HEK293 (cell line): ENCODE data around the gene TH.
A peak's percentile ranks its signal among the peaks of the same experiment; 100 is the strongest.

Source experiments
- CTCF ChIA-PET: fragments of 350-600 bp; formaldehyde crosslinking; extraction: SDS; loops from one replicate; lab custom pipeline; 2021; ENCODE audit warnings: antibody characterized with exemption; lab: Yijun Ruan, JAX
- POLR2A ChIA-PET: fragments of 300-600 bp; formaldehyde crosslinking; extraction: SDS; loops from one replicate; lab custom pipeline; 2020; ENCODE audit warnings: antibody characterized with exemption, inconsistent platforms; lab: Yijun Ruan, JAX
- H3K27ac ChIP-seq: fragments of 200-500 bp; sonication (Bioruptor generic); 2 replicates; pipeline ENCODE4 v1.5.1; 2014; ENCODE audit warnings: low read depth, low read length, control low read depth, inconsistent platforms; ENCODE audit errors: extremely low read depth
- H3K36me3 ChIP-seq, 2 experiments: fragments of 200-500 bp in 1 of 2; sonication (Bioruptor generic) in 1 of 2; 1 replicate in 1 of 2; 2 replicates in 1 of 2; pipeline ENCODE4 v1.5.1; 2014 to 2017; ENCODE audit warnings: inconsistent platforms in 2 of 2, low read length in 2 of 2; ENCODE audit not compliant: control insufficient read depth in 2 of 2, insufficient read depth in 1 of 2
- H3K4me1 ChIP-seq: fragments of 200-500 bp; sonication (Bioruptor generic); 2 replicates; pipeline ENCODE4 v1.5.1; 2014; ENCODE audit warnings: mild to moderate bottlenecking, low read length, inconsistent platforms; ENCODE audit not compliant: control insufficient read depth, insufficient read depth
- H3K4me3 ChIP-seq: 2 replicates; pipeline ENCODE4 v1.5.1; 2011; ENCODE audit warnings: low read depth, mild to moderate bottlenecking, control low read depth, low read length, moderate library complexity
- H3K9me3 ChIP-seq: fragments of 200-500 bp; sonication (Bioruptor generic); 2 replicates; pipeline ENCODE4 v1.5.1; 2014; ENCODE audit warnings: low read depth, low read length, inconsistent platforms; ENCODE audit not compliant: control insufficient read depth, insufficient read depth
- KLF1 ChIP-seq: fragments of 450-650 bp; formaldehyde crosslinking; IDR thresholded peaks from 2 replicates; pipeline ENCODE4 v1.5.1; 2016; ENCODE audit warnings: missing biosample characterization, missing genetic modification characterization
- RBAK ChIP-seq: fragments of 450-650 bp; formaldehyde crosslinking; IDR thresholded peaks from 2 replicates; pipeline ENCODE4 v1.5.1; 2016; ENCODE audit warnings: missing biosample characterization, missing genetic modification characterization
- YY1 ChIP-seq: fragments of 450-650 bp; formaldehyde crosslinking; IDR thresholded peaks from 2 replicates; pipeline ENCODE4 v1.5.1; 2018; ENCODE audit warnings: missing biosample characterization, missing genetic modification characterization
- YY2 ChIP-seq: fragments of 450-650 bp; formaldehyde crosslinking; IDR thresholded peaks from 2 replicates; pipeline ENCODE4 v1.5.1; 2016; ENCODE audit warnings: missing biosample characterization, missing genetic modification characterization
- ZBTB11 ChIP-seq: fragments of 450-650 bp; formaldehyde crosslinking; conservative IDR thresholded peaks from 2 replicates; pipeline ENCODE4 v1.5.1; 2016; ENCODE audit warnings: low read depth, missing biosample characterization, missing genetic modification characterization
- ZBTB20 ChIP-seq: fragments of 450-650 bp; formaldehyde crosslinking; IDR thresholded peaks from 2 replicates; pipeline ENCODE4 v1.5.1; 2016; ENCODE audit warnings: missing biosample characterization, missing genetic modification characterization
- ZIC2 ChIP-seq: fragments of 450-650 bp; formaldehyde crosslinking; IDR thresholded peaks from 2 replicates; pipeline ENCODE4 v1.5.1; 2016; ENCODE audit warnings: missing biosample characterization, missing genetic modification characterization
- ZNF148 ChIP-seq: fragments of 450-650 bp; formaldehyde crosslinking; IDR thresholded peaks from 2 replicates; pipeline ENCODE4 v1.5.0; 2017; ENCODE audit warnings: missing biosample characterization, missing genetic modification characterization, borderline replicate concordance
- ZNF248 ChIP-seq: fragments of 450-650 bp; formaldehyde crosslinking; IDR thresholded peaks from 2 replicates; pipeline ENCODE4 v1.5.1; 2017; ENCODE audit warnings: missing biosample characterization, missing genetic modification characterization
- ZNF302 ChIP-seq: fragments of 450-650 bp; formaldehyde crosslinking; IDR thresholded peaks from 2 replicates; pipeline ENCODE4 v1.5.1; 2016; ENCODE audit warnings: missing biosample characterization, missing genetic modification characterization, low read depth
- ZNF354C ChIP-seq: fragments of 450-650 bp; formaldehyde crosslinking; IDR thresholded peaks from 2 replicates; pipeline ENCODE4 v1.5.1; 2016; ENCODE audit warnings: missing biosample characterization, missing genetic modification characterization, low read depth, borderline replicate concordance
- ZNF398 ChIP-seq: fragments of 450-650 bp; formaldehyde crosslinking; IDR thresholded peaks from 2 replicates; pipeline ENCODE4 v1.5.1; 2017; ENCODE audit warnings: missing biosample characterization, missing genetic modification characterization
- ZNF621 ChIP-seq: fragments of 450-650 bp; formaldehyde crosslinking; IDR thresholded peaks from 2 replicates; pipeline ENCODE4 v1.5.1; 2017; ENCODE audit warnings: missing biosample characterization, missing genetic modification characterization
- ZNF623 ChIP-seq: fragments of 450-650 bp; formaldehyde crosslinking; IDR thresholded peaks from 2 replicates; pipeline ENCODE4 v1.5.1; 2016; ENCODE audit warnings: missing biosample characterization, missing genetic modification characterization
- ZNF677 ChIP-seq: fragments of 450-650 bp; IDR thresholded peaks from 2 replicates; pipeline ENCODE4 v1.5.0; 2018; ENCODE audit warnings: missing biosample characterization, mild to moderate bottlenecking, missing genetic modification characterization, moderate library complexity
- ZNF776 ChIP-seq: fragments of 450-650 bp; formaldehyde crosslinking; IDR thresholded peaks from 2 replicates; pipeline ENCODE4 v1.5.0; 2017; ENCODE audit warnings: missing biosample characterization, missing genetic modification characterization, borderline replicate concordance
- ZNF785 ChIP-seq: fragments of 450-650 bp; formaldehyde crosslinking; IDR thresholded peaks from 2 replicates; pipeline ENCODE4 v1.5.1; 2016; ENCODE audit warnings: missing biosample characterization, missing genetic modification characterization

The TH gene

GRCh38 chr11:2190657-2191471, 19.2 kb upstream of the TH start:
- Histone ChIP-seq H3K36me3 (no peaks in the 10 kb centered on the region), H3K9me3 (no peaks in the 10 kb centered on the region), H3K27ac (no peak overlapping the region), H3K4me3 (no peak overlapping the region), H3K4me1 (no peaks in the 10 kb centered on the region)
- TF ChIP-seq ZIC2 (tag by site-specific recombination) (peak; percentile 26; the same call in 1 of the 2 replicates), ZBTB11 (tag by site-specific recombination) (no peak)
- POLR2A ChIA-PET = no interaction called here
- CTCF ChIA-PET = interaction anchor here (0.6 to 0.7 kb wide), 3 partner anchors 31 to 236 kb away, joined by 3 to 6 read pairs (median 3); no protein-coding TSS in a partner anchor

- no peaks in the 10 kb centered on the region for H3K4me1 ChIP-seq
- no peaks in the 10 kb centered on the region for H3K36me3 ChIP-seq
- no peak overlapping the region for H3K27ac ChIP-seq
- H3K4me3 ChIP-seq = no peak overlapping the region
- no peaks in the 10 kb centered on the region for H3K9me3 ChIP-seq
- TF ChIP-seq KLF1 (tag by site-specific recombination) (peak; percentile 31; the same call in 1 of the 2 replicates), ZNF354C (tag by site-specific recombination) (no peak), ZNF677 (tag by site-specific recombination) (no peak), YY1 (tag by site-specific recombination) (no peak)
- TF ChIP-seq, all 188 proteins: peak for 1
- ChIA-PET CTCF (interaction anchor here (0.6 kb wide), 2 partner anchors 103 to 264 kb away, joined by 3 read pairs; no protein-coding TSS in a partner anchor), POLR2A (no interaction called here)
Observed at GRCh38 chr11:2189938-2190656, 18.5 kb upstream of the TH start.

- no peak for TF ChIP-seq RBAK (tag by site-specific recombination)
- no peak for TF ChIP-seq ZNF776
- TF ChIP-seq, all 188 proteins: peak for 0
- no peaks in the 10 kb centered on the region for H3K36me3 ChIP-seq
- ChIA-PET POLR2A (interaction anchor here (0.7 kb wide), 1 partner anchor 26 kb away, joined by 3 read pairs; no protein-coding TSS in a partner anchor), CTCF (interaction anchor here (0.5 kb wide), 1 partner anchor 235 kb away, joined by 3 read pairs; no protein-coding TSS in a partner anchor)
- no peak overlapping the region for H3K27ac ChIP-seq
- H3K4me3 ChIP-seq = no peak overlapping the region
- no peaks in the 10 kb centered on the region for H3K4me1 ChIP-seq
- no peaks in the 10 kb centered on the region for H3K9me3 ChIP-seq
Observed at GRCh38 chr11:2188745-2189144, 17.1 kb upstream of the TH start.

- ChIA-PET CTCF (interaction anchor here (0.5 to 2.2 kb wide), 5 partner anchors 8 to 311 kb away, joined by 3 to 15 read pairs (median 4); no protein-coding TSS in a partner anchor), POLR2A (no interaction called here)
- Histone ChIP-seq H3K36me3 (no peaks in the 10 kb centered on the region), H3K4me1 (no peaks in the 10 kb centered on the region), H3K9me3 (no peaks in the 10 kb centered on the region), H3K4me3 (no peak overlapping the region), H3K27ac (no peak overlapping the region)
- peak; percentile 76; the same call in 1 of the 2 replicates for TF ChIP-seq ZNF785 (tag by site-specific recombination)
- peak; percentile 62; the same call in 1 of the 2 replicates for TF ChIP-seq ZNF148 (tag by site-specific recombination)
- TF ChIP-seq ZNF302 (tag by site-specific recombination) = 0 out of 2 replicates have a peak, but pooled peaks have one; percentile 11
- TF ChIP-seq ZBTB20 = peak; percentile 25; the same call in 1 of the 2 replicates
- TF ChIP-seq YY2 (tag by site-specific recombination) = peak; percentile 40; the same call in 1 of the 2 replicates
- peak; percentile 20; the same call in 1 of the 2 replicates for TF ChIP-seq ZNF398 (tag by site-specific recombination)
- peak; percentile 77; the same call in 1 of the 2 replicates for TF ChIP-seq ZNF621 (tag by site-specific recombination)
- TF ChIP-seq ZNF623 (tag by site-specific recombination) = no peak
- 0 out of 2 replicates have a peak, but pooled peaks have one; percentile 14 for TF ChIP-seq ZNF248 (tag by site-specific recombination)
Observed at GRCh38 chr11:2187280-2187707, 15.7 kb upstream of the TH start.
